Astrocyte (in vitro differentiated cells and primary cell): Measurements from ENCODE around the gene PRR29.

Experiments used
- CTCF ChIP-seq: IDR thresholded peaks from 2 replicates; pipeline ENCODE4 v1.5.1; 2011; ENCODE audit warnings: low read depth, mild to moderate bottlenecking, inconsistent platforms, low read length, moderate library complexity; ENCODE audit not compliant: insufficient read depth
- EZH2 ChIP-seq: IDR thresholded peaks from 2 replicates; pipeline ENCODE4 v1.6.1; 2012; ENCODE audit warnings: mild to moderate bottlenecking, low read length, inconsistent platforms; ENCODE audit not compliant: insufficient read depth

- TF ChIP-seq EZH2 (no peak), CTCF (no peak)
Observed at GRCh38 chr17:64004903-64005733, 7.0 kb downstream of the PRR29 start.
